ENCODE results near the gene NBR1. TPM values are rescaled to one million over a fixed set of nuclear protein-coding genes. Genes with fewer than 3 reads are reported as not detected.

The NBR1 gene
- total RNA-seq, result 84.2 and 92.1 TPM in 2 replicates

GRCh38 chr17:43170766-43171585, at the start of gene NBR1:
Gene NBR1 (plus strand): TSS chr17:43171214. CDS start chr17:43175800, 4,586 bp downstream.

GRCh38 chr17:43125133-43125966, 45.7 kb upstream of the NBR1 start, which contains the start of gene BRCA1:
Gene BRCA1 (minus strand): TSS chr17:43125364. CDS start chr17:43124096, 1,268 bp downstream.

GRCh38 chr17:43211480-43212402, 40.7 kb downstream of the NBR1 start, which contains the start of gene TMEM106A:
Gene TMEM106A (plus strand): TSS chr17:43211875. CDS start chr17:43213042, 1,167 bp downstream.

GRCh38 chr17:43228020-43228782, 57.2 kb downstream of the NBR1 start, which contains the start of gene CCDC200:
Gene CCDC200 (minus strand): TSS chr17:43228623. CDS start chr17:43228554, 69 bp downstream.

DNA sequence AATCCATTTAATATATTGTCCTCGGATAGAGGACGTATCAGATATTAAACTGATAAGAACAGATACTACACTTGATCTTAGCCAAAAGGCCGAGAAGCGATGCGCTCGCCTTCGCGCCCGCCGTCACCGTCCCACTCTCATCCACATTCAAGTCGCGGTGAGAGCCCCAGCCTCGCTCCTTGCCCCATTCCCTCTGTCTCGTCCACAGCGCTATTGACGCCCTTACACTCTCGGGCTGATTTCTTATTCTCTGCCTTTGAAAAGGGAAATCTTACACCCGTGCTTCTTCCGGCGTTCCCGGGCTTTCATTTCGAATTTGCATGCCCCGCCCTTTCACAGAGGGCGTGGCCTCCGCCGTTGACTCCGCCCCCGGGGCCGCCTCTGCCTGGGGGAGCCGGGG, 62.9 kb downstream of the NBR1 start, which contains the start of gene RNU2-1:
TSS of gene RNU2-1 (minus strand) at position 101 of the 400 bp plus-strand sequence.

Small RNA genes within 50 kb of the gene (small RNA-seq; reads per million reads assigned to genes)
- gene AC060780.2, result not detected
- gene AC060780.3, result not detected
- not detected for gene AC135721.1
- gene RF00004, result not detected
- gene RNU2-1, result not detected

Other genes starting within 250 kb of the NBR1 start
- gene AARSD1, start 206.8 kb upstream of the NBR1 start, total RNA-seq, result 12.9 and 17.6 TPM in 2 replicates
- 0.33 and 0.38 TPM in 2 replicates for gene PTGES3L, start 191.1 kb upstream of the NBR1 start, total RNA-seq
- 10.2 and 11.8 TPM in 2 replicates for gene RUNDC1, start 190.6 kb upstream of the NBR1 start, total RNA-seq
- 1,055 and 1,604 TPM in 2 replicates for gene RPL27, start 172.8 kb upstream of the NBR1 start, total RNA-seq
- 7.8 and 10.5 TPM in 2 replicates for gene IFI35, start 164.4 kb upstream of the NBR1 start, total RNA-seq
- gene VAT1, start 148.8 kb upstream of the NBR1 start, total RNA-seq, result 345 and 356 TPM in 2 replicates
- gene RND2, start 146.0 kb upstream of the NBR1 start, total RNA-seq, result under 0.01 and 0.10 TPM in 2 replicates
- gene BRCA1, start 45.9 kb upstream of the NBR1 start, total RNA-seq, result 5.2 and 16.0 TPM in 2 replicates
- 7.4 and 9.8 TPM in 2 replicates for gene TMEM106A, start 40.7 kb downstream of the NBR1 start, total RNA-seq
- gene CCDC200, start 57.4 kb downstream of the NBR1 start, total RNA-seq, result not detected in 2 replicates
- not detected in 2 replicates for gene RNU2-1, start 62.8 kb downstream of the NBR1 start, total RNA-seq
- gene ARL4D, start 227.8 kb downstream of the NBR1 start, total RNA-seq, result 1.1 and 1.6 TPM in 2 replicates